Measurements from ENCODE around the gene SPG21.
"Not testable (repeated sequence)": the region's sequence is repeated elsewhere in the genome, so short reads cannot be mapped to it uniquely, and the experiment has no call there.

Gene SPG21, protein sequence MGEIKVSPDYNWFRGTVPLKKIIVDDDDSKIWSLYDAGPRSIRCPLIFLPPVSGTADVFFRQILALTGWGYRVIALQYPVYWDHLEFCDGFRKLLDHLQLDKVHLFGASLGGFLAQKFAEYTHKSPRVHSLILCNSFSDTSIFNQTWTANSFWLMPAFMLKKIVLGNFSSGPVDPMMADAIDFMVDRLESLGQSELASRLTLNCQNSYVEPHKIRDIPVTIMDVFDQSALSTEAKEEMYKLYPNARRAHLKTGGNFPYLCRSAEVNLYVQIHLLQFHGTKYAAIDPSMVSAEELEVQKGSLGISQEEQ

DNA sequence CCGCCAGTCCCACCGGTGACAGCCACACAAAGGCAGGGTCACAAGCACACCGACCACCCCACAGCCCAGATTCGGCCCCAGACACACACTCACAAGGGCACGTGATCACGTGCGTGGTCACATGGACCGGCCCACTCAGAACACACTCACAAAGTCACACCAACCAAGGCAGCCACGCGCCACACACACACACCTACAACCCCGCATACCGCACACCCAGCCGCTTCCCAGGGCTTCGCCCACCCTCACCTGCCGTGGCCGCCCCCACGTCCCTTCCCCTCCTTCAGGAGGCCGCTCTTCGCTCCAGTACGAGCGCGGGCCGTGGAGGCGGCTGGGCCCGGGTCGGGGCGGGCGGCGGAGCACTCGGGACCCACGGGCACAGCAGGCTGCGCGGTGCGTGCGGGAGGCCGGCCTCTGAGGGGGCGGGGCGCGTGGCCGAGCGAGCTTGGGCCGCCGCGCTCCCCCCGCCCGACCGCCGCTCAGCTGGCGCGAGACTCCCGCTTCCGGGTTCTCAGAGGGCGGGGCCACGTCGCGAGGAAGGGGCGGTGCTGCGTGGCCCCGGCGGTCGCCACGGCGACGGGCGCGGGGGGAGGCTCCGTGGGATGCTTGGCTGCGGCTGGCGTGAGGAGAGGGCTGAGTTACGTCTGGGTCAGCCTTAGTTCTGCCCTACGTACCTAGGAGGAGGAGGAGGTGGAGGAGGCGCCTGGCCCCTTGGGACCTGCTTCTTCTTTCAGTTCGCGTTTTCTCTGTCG, at the start of gene SPG21:
Gene SPG21, minus strand, starts transcription at position 499 of the 752 bp plus-strand sequence. CDS start 6,345 bp downstream, outside the sequence.
- DNase-seq (ENCODE audit: low spot score), result peak; percentile 89

- no peak for DNase-seq (ENCODE audit: low spot score)
Measured at GRCh38 chr15:65038836-65039235, 49.1 kb upstream of the SPG21 start.

DNA sequence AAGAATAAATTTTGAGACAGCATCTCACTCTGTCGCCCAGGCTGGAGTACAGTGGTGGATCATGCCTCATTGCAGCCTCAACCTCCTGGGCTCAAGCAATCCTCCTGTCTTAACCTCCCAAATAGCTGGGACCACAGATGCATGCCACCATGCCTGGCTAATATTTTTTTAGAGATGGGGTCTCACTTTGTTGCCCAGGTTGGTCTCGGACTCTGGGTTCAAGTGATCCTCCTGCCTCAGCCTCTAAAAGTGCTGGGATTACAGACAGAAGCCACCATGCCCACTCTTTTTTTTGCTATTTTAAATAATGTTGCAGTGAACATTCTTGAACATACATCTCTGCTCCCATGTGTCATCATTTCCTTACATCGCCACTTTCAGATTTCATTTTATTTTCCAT, 48.7 kb upstream of the SPG21 start:
- DNase-seq (ENCODE audit: low spot score), result no peak

DNA sequence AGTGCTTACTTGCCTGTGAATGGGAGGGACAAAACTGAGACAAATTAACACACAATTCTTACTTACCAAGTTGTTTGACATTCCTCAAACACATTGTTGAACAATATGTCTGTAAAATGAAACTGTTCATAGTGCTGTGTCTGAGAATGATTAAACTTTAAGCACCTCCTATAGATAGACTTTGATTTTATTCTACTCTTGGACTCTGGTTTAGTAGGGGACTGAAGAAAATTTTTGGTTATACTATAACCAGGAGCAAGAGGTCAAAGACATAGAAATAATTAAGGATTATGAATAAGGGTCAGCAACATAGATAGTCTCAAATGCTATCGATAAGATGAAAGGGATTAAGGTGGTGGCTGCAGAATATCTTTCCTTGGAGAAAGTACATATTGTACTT, 47.6 kb upstream of the SPG21 start:
- no peak for DNase-seq (ENCODE audit: low spot score)

GRCh38 chr15:65034719-65035118, 45.0 kb upstream of the SPG21 start:
- DNase-seq (ENCODE audit: low spot score), result no peak

GRCh38 chr15:65033659-65034269, 44.0 kb upstream of the SPG21 start:
- no peak for DNase-seq (ENCODE audit: low spot score)

- DNase-seq (ENCODE audit: low spot score), result peak; percentile 38
Measured at GRCh38 chr15:65032801-65033537, 43.3 kb upstream of the SPG21 start.

DNA sequence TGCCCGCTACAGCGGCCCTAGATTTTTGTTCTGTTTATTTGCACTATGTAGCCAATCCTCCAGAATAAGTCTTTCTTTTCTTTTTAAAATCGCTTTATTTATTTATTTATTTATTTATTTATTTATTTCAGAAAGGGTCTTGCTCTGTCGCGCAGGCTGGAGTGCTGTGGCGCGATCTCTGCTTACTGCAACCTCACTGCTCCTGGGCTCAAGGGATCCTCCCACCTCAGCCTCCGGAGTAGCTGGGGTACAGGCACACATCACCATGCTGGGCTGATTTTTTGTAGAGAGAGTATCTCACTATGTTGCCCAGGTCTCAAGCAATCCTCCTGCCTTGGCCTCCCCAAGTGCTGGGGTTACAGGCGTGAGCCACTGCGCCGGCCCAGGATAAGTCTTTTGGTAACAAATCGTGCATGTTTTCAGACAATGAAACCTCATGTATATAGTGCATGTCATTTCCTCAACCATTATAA, 40.1 kb upstream of the SPG21 start:
- no peak for DNase-seq (ENCODE audit: low spot score)

DNA sequence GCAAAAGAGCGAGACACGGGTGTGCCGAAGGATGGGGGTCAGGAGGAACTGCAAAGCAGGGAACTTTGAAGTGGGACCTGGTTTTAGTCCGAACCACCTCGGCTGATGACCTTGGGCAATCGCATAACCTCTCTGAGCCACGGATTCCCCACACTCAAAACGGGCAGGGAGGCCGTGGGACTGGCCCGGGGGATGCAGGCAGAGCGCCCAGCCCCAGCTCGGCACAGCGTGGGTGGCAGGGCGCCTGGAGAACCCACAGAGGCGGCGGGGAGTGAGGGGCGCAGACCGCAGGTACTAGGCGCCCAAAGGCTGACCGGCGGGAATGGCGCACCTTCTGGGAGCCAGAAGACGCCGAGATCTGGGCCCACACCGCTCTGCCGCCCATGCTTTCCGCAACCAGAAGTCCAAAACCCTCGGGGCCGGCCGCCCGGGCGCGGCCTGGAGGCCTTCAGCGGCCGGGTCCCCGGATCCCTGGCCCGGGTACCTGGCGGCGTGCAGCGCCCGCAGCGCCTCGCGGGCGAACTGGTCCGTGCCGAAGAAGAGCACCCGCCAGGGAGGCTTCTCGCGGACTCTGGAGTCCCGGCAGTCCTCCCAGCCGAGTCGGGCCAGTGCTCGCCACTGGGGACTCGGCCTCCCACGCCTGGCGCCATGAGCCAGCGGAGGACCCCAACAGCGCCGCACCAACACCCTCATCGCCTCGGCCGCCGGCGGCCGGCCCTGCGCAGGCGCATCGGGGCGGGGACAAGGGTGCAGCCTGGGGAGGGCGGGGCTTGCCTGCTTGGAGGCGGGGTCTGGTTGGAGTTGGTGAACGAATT, 39.4 kb upstream of the SPG21 start, which contains the start of gene MTFMT:
Gene MTFMT, minus strand, starts transcription at position 719 of the 815 bp plus-strand sequence. Its CDS starts 26 bp downstream, at position 693.
- DNase-seq (ENCODE audit: low spot score), result peak; percentile 85

DNA sequence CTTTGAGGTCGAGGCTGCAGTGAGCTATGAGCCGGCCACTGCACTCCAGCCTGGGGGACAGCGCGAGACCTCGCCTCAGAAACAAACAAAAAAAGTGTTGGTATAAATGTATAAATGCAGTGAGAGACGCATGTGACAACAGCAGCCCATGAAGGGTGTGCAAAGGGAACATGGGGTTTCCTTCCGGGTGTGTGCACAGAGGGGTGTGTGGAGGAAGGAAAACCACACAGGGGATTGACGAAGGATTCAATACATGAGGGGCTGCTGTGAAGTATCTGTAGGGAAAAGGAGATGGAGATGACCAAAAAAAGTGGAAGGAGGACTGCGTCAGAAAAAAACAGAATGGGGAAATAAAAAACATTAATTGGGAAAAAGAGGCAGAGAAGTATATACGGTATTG, 38.6 kb upstream of the SPG21 start:
- no peak for DNase-seq (ENCODE audit: low spot score)

- DNase-seq (ENCODE audit: low spot score), result no peak
Measured at GRCh38 chr15:65027593-65027992, 37.9 kb upstream of the SPG21 start.

GRCh38 chr15:65026756-65027155, 37.0 kb upstream of the SPG21 start:
- DNase-seq (ENCODE audit: low spot score), result no peak

DNA sequence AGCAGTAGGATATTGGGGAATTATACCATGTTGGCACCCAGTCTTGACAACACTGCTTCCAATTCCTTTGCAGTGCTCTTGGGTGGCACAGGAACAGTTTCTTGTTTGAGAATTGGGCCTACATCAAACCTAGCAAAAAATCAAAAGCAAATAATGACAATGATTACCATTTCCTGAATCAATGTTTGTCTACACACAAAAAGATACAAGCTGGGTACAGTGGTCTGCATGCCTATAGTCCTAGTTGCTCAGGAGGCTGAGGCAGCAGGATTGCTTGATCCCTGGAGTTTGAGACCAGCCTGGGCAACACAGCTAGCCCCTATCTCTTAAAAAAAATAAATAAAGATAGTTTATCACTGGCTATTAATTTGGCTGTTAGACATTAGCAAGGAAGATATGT, 31.8 kb upstream of the SPG21 start:
- DNase-seq (ENCODE audit: low spot score), result no peak

- no peak for DNase-seq (ENCODE audit: low spot score)
Measured at GRCh38 chr15:65020419-65020818, 30.7 kb upstream of the SPG21 start.

DNA sequence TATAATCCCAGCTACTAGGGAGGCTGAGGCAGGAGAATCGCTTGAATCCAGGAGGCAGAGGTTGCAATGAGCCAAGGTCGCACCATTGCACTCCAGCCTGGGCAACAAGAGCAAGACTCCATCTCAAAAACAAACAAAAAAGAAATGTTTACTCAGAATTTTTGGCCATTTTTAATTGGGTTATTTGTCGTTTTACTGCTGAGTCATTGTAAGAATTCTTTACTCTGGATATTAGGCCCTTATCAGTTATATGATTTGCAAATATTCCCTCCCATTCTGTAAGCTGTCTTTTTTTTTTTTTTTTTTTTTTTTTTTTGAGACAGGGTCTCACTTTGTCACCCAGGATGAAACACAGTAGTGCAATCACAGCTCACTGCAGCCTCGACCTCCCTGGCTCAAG, 21.5 kb upstream of the SPG21 start:
- not testable (repeated sequence) for DNase-seq (ENCODE audit: low spot score)

DNA sequence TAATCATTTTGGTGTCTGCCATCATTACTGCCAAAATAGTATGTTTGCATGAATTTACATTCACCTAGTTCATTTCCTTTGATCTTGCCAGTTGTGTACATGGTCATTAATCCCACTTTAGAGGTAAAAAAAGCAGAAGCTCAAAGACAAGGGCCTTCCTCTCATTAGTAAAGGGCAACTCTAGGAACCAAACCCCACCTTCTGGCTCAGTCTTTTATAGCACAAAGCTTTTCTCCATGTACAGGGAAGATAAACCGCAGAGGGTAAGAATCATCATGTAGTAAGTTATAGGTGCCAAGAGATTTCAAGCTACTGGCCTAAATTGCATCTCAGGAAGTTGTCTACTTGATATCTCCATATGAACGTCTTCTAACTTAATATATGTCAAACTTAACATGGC, 19.3 kb upstream of the SPG21 start:
- no peak for DNase-seq (ENCODE audit: low spot score)

- no peak for DNase-seq (ENCODE audit: low spot score)
Measured at GRCh38 chr15:65006876-65007275, 17.2 kb upstream of the SPG21 start.

- DNase-seq (ENCODE audit: low spot score), result no peak
Measured at GRCh38 chr15:65004993-65005392, 15.3 kb upstream of the SPG21 start.

GRCh38 chr15:64997745-64998375, 8.1 kb upstream of the SPG21 start:
- DNase-seq (ENCODE audit: low spot score), result no peak

DNA sequence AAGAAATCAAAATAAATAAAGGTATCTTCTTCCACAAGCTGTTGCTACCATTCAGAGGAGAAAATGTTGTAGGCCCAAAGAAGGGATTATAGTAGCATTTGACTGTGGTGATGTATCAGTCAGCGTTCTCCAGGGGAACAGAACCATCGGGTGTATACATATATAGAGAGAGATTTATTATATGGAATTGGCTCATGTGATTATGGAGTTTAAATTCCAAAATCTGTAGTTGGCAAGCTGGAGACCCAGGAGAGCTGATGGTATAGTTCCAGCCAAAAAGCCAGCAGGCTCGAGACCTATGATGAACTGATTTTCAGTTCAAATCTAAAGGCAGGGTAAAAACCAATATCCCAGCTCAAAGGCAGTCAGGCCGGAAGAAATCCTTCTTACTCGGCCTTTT, 7.4 kb upstream of the SPG21 start:
- DNase-seq (ENCODE audit: low spot score), result no peak

DNA sequence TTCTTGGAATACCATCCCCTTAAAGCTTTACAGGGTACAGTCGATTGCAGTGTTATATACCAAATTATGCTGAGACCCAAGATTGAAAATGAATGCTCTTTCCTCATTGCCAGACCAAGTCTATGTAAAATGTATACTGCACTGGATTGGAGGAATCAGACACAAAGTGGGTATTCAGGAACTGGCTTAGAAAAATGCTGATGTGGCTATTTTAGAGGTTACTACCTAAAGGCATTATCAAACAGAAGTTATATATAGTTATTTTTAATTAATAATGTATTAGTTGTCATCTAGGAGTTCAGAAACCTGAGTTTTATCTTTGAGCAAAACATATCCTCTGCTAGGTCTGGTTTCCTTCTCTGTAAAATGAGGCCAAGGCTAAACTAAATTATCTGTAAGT, 3.6 kb upstream of the SPG21 start:
- DNase-seq (ENCODE audit: low spot score), result no peak

Data from hematopoietic multipotent progenitor cell treated with erythropoietin and hydrocortisone succinate and interleukin-3 and kit ligand, for 17 days (in vitro differentiated cells).